K562 (cell line): Measurements from ENCODE around the gene SDCCAG8. TPM values are rescaled to one million over a fixed set of nuclear protein-coding genes. Genes with fewer than 3 reads are reported as not detected.

ENCODE experiments used
- ATF4 ChIP-seq: fragments of 450-650 bp; formaldehyde crosslinking; IDR thresholded peaks from 2 replicates; pipeline ENCODE4 v1.4.0; 2022; ENCODE audit warnings: mild to moderate bottlenecking, moderate library complexity
- BRD4 ChIP-seq: fragments of 200-600 bp; sonication (generic); IDR thresholded peaks from 2 replicates; pipeline ENCODE4 v1.6.1; 2017; ENCODE audit warnings: inconsistent platforms
- BRF1 ChIP-seq: IDR thresholded peaks from 3 replicates; pipeline ENCODE4 v1.6.1; 2011; ENCODE audit warnings: borderline replicate concordance, mild to moderate bottlenecking; ENCODE audit not compliant: insufficient read length; ENCODE audit errors: extremely low read depth
- ELF2 ChIP-seq: fragments of 250-450 bp; sonication (Bioruptor Pico); IDR thresholded peaks from 2 replicates; pipeline ENCODE4 v1.5.0; 2021; ENCODE audit warnings: mild to moderate bottlenecking
- FOXP4 ChIP-seq: sonication (generic); formaldehyde crosslinking; IDR thresholded peaks from 2 replicates; pipeline ENCODE4 v1.8.0; 2022; ENCODE audit warnings: mild to moderate bottlenecking, missing genetic modification reagents, borderline replicate concordance
- GATAD2B ChIP-seq: fragments of 450-650 bp; IDR thresholded peaks from 2 replicates; pipeline ENCODE4 v1.6.1; 2017; ENCODE audit warnings: mild to moderate bottlenecking, borderline replicate concordance
- NFE2 ChIP-seq: IDR thresholded peaks from 2 replicates; pipeline ENCODE4 v1.6.1; 2014; ENCODE audit warnings: antibody characterized with exemption, low read depth
- NR1H2 ChIP-seq: sonication (generic); formaldehyde crosslinking; IDR thresholded peaks from 2 replicates; pipeline ENCODE4 v1.4.0; 2020; ENCODE audit warnings: mild to moderate bottlenecking, missing genetic modification reagents
- ZNF124 ChIP-seq: sonication (generic); formaldehyde crosslinking; IDR thresholded peaks from 2 replicates; pipeline ENCODE4 v1.8.1; 2022; ENCODE audit warnings: missing genetic modification reagents
- ZNF766 ChIP-seq: fragments of 200-800 bp; sonication (Bioruptor generic); conservative IDR thresholded peaks from 2 replicates; pipeline ENCODE4 v1.6.1; 2016; ENCODE audit warnings: missing genetic modification characterization, missing compliant biosample characterization
- polyA plus RNA-seq, 8 experiments: library from polyadenylated mRNA; depleted of rRNA in 4 of 8; stranded (reverse) in 5 of 8; unstranded in 3 of 8; fragments of >200 nt; fragmentation: Nextera tagmentation in 2 of 8; fragmentation: Illumina TruSeq in 1 of 8; extraction: Ambion mirVana in 2 of 8; extraction: Trizol in 1 of 8; gene quantifications; 2 replicates each; pipeline versions ENCODE4 v1.2.1 to v1.2.3, GENCODE V29; 2011 to 2014; ENCODE audit warnings: inconsistent platforms in 1 of 8, missing spikeins in 1 of 8
- total RNA-seq, 7 experiments: library from RNA; depleted of rRNA in 6 of 7; stranded (reverse); fragments of >200 nt in 6 of 7; fragmentation: Illumina TruSeq in 2 of 7; extraction: Trizol in 2 of 7; gene quantifications; 2 replicates each; pipeline versions ENCODE4 v1.2.1 to v1.2.3, GENCODE V29; 2011 to 2021; ENCODE audit warnings: low replicate concordance in 1 of 7
- TF ChIP-seq, protein P1 (sequence below): fragments of 450-650 bp; IDR thresholded peaks from 2 replicates; pipeline ENCODE4 v1.6.1; 2018; ENCODE audit warnings: mild to moderate bottlenecking, low read depth; ENCODE audit not compliant: partially characterized antibody
- TF ChIP-seq, protein P2 (sequence below), 2 experiments: fragments of 450-650 bp; IDR thresholded peaks; 2 replicates each; pipeline ENCODE4 v1.6.1; 2018; ENCODE audit warnings: mild to moderate bottlenecking in 2 of 2, low read depth in 1 of 2; ENCODE audit not compliant: partially characterized antibody in 2 of 2
- TF ChIP-seq, protein P3 (sequence below): fragments of 250-450 bp; sonication (Bioruptor Pico); IDR thresholded peaks from 2 replicates; pipeline ENCODE4 v1.8.0; 2022; ENCODE audit warnings: inconsistent platforms
- TF ChIP-seq, protein P4 (sequence below): sonication (generic); formaldehyde crosslinking; IDR thresholded peaks from 2 replicates; pipeline ENCODE4 v1.8.1; 2023; ENCODE audit warnings: mild to moderate bottlenecking, missing genetic modification reagents

The SDCCAG8 gene
- total and polyA plus RNA-seq, 9 of the 15 experiments (the other 6 are each of a cell fraction or from before 2014, with no cell fraction given) = 17.9 to 36.7 (median 25.4) TPM

DNA sequence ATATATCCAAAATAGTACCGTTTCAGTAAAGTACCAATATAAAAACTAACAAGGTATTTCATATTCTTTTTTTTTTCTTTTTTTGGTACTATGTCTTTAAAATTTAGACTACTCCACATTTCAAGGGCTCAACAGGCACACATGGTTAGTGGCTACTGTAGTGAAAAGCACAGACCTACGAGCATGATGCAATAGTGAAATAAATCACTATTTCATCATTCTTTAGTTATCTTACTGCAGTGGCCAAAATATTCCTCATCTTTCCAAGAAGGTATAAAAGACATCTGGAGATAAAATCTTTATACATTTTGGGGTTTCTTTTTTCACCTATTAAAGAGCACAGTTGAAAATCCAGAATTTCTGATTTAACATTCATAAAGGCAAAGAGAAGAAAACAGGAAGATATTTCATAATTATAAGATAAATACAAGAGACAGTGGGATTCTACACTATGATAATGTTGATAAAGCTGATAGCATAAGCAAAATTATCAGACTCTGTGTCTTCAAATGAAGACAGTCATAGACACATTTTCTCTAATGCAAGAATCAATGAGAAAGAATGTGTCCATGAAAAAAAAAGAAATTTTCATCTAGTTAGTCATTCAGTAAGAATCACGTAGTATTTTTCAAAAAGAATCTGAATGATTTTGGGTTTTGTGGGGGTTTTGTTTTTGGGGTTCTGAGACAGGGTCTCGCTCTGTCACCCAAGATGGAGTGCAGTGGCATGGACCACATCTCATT, 42.6 kb upstream of the SDCCAG8 start (continued):
- TF ChIP-seq, protein P1, sequence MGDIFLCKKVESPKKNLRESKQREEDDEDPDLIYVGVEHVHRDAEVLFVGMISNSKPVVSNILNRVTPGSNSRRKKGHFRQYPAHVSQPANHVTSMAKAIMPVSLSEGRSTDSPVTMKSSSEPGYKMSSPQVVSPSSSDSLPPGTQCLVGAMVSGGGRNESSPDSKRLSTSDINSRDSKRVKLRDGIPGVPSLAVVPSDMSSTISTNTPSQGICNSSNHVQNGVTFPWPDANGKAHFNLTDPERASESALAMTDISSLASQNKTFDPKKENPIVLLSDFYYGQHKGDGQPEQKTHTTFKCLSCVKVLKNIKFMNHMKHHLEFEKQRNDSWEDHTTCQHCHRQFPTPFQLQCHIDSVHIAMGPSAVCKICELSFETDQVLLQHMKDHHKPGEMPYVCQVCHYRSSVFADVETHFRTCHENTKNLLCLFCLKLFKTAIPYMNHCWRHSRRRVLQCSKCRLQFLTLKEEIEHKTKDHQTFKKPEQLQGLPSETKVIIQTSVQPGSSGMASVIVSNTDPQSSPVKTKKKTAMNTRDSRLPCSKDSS = no peak
- TF ChIP-seq FOXP4 = no peak
- TF ChIP-seq, protein P2, sequence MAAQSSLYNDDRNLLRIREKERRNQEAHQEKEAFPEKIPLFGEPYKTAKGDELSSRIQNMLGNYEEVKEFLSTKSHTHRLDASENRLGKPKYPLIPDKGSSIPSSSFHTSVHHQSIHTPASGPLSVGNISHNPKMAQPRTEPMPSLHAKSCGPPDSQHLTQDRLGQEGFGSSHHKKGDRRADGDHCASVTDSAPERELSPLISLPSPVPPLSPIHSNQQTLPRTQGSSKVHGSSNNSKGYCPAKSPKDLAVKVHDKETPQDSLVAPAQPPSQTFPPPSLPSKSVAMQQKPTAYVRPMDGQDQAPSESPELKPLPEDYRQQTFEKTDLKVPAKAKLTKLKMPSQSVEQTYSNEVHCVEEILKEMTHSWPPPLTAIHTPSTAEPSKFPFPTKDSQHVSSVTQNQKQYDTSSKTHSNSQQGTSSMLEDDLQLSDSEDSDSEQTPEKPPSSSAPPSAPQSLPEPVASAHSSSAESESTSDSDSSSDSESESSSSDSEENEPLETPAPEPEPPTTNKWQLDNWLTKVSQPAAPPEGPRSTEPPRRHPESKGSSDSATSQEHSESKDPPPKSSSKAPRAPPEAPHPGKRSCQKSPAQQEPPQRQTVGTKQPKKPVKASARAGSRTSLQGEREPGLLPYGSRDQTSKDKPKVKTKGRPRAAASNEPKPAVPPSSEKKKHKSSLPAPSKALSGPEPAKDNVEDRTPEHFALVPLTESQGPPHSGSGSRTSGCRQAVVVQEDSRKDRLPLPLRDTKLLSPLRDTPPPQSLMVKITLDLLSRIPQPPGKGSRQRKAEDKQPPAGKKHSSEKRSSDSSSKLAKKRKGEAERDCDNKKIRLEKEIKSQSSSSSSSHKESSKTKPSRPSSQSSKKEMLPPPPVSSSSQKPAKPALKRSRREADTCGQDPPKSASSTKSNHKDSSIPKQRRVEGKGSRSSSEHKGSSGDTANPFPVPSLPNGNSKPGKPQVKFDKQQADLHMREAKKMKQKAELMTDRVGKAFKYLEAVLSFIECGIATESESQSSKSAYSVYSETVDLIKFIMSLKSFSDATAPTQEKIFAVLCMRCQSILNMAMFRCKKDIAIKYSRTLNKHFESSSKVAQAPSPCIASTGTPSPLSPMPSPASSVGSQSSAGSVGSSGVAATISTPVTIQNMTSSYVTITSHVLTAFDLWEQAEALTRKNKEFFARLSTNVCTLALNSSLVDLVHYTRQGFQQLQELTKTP (IDR thresholded peaks at IDR 0.05; ENCODE audit: low read depth in 1 of 2, partially characterized antibody in 2 of 2) = no peak
- TF ChIP-seq, protein P3, sequence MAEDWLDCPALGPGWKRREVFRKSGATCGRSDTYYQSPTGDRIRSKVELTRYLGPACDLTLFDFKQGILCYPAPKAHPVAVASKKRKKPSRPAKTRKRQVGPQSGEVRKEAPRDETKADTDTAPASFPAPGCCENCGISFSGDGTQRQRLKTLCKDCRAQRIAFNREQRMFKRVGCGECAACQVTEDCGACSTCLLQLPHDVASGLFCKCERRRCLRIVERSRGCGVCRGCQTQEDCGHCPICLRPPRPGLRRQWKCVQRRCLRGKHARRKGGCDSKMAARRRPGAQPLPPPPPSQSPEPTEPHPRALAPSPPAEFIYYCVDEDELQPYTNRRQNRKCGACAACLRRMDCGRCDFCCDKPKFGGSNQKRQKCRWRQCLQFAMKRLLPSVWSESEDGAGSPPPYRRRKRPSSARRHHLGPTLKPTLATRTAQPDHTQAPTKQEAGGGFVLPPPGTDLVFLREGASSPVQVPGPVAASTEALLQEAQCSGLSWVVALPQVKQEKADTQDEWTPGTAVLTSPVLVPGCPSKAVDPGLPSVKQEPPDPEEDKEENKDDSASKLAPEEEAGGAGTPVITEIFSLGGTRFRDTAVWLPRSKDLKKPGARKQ (CRISPR knock-in tag) = no peak
- TF ChIP-seq ZNF766 = no peak
- no peak for TF ChIP-seq ZNF124
- TF ChIP-seq BRD4 = no peak
- TF ChIP-seq NR1H2 (CRISPR knock-in tag) = no peak
- no peak for TF ChIP-seq ELF2
- TF ChIP-seq GATAD2B = no peak
- TF ChIP-seq BRF1 = no peak
- peak; percentile 90 for TF ChIP-seq ATF4 (CRISPR knock-in tag)
- TF ChIP-seq, protein P4, sequence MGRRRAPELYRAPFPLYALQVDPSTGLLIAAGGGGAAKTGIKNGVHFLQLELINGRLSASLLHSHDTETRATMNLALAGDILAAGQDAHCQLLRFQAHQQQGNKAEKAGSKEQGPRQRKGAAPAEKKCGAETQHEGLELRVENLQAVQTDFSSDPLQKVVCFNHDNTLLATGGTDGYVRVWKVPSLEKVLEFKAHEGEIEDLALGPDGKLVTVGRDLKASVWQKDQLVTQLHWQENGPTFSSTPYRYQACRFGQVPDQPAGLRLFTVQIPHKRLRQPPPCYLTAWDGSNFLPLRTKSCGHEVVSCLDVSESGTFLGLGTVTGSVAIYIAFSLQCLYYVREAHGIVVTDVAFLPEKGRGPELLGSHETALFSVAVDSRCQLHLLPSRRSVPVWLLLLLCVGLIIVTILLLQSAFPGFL (CRISPR knock-in tag) = no peak
- no peak for TF ChIP-seq NFE2
